ENCODE data around the gene LYST. TPM values are rescaled to one million over a fixed set of nuclear protein-coding genes. Genes with fewer than 3 reads are reported as not detected.
"Not testable (repeated sequence)": the region's sequence is repeated elsewhere in the genome, so short reads cannot be mapped to it uniquely, and the experiment has no call there.

Gene LYST
- total RNA-seq: 19.2 TPM

GRCh38 chr1:235866205-235866912 is at the start of gene LYST:
Gene LYST, minus strand, starts transcription at chr1:235866906. Its CDS starts 36,489 bp downstream, at chr1:235830417.
- ATAC-seq: peak; percentile 61

- ATAC-seq: not testable (repeated sequence)
Measured at GRCh38 chr1:235915489-235915888, 48.8 kb upstream of the LYST start.

- no peak for ATAC-seq
Measured at GRCh38 chr1:235913311-235913710, 46.6 kb upstream of the LYST start.

- no peak for ATAC-seq
Measured at GRCh38 chr1:235911876-235912275, 45.2 kb upstream of the LYST start.

GRCh38 chr1:235911300-235911662 is 44.6 kb upstream of the LYST start:
- ATAC-seq: no peak

- peak; percentile 97 for ATAC-seq
Measured at GRCh38 chr1:235910357-235911299, 43.9 kb upstream of the LYST start.

- peak; percentile 78 for ATAC-seq
Measured at GRCh38 chr1:235908742-235909520, 42.2 kb upstream of the LYST start.

GRCh38 chr1:235907897-235908240 is 41.2 kb upstream of the LYST start:
- ATAC-seq: no peak

GRCh38 chr1:235907187-235907896 is 40.6 kb upstream of the LYST start:
- no peak for ATAC-seq

GRCh38 chr1:235906436-235906835 is 39.7 kb upstream of the LYST start:
- ATAC-seq: no peak

- ATAC-seq: not testable (repeated sequence)
Measured at GRCh38 chr1:235903809-235904208, 37.1 kb upstream of the LYST start.

- peak; percentile 52 for ATAC-seq
Measured at GRCh38 chr1:235902677-235903542, 36.2 kb upstream of the LYST start.

- ATAC-seq: no peak
Measured at GRCh38 chr1:235901461-235901860, 34.8 kb upstream of the LYST start.

GRCh38 chr1:235898126-235898525 is 31.4 kb upstream of the LYST start:
- ATAC-seq: no peak

GRCh38 chr1:235893840-235894239 is 27.1 kb upstream of the LYST start:
- ATAC-seq: no peak

- ATAC-seq: no peak
Measured at GRCh38 chr1:235892734-235893413, 26.2 kb upstream of the LYST start.

- ATAC-seq: no peak
Measured at GRCh38 chr1:235892202-235892601, 25.5 kb upstream of the LYST start.

- no peak for ATAC-seq
Measured at GRCh38 chr1:235888119-235888643, 21.5 kb upstream of the LYST start.

GRCh38 chr1:235887676-235888075 is 21.0 kb upstream of the LYST start:
- no peak for ATAC-seq

- ATAC-seq: no peak
Measured at GRCh38 chr1:235885655-235886262, 19.1 kb upstream of the LYST start.
